ENCODE results near the gene MGAT3.

MGAT3 gene

GRCh38 chr22:39453765-39454378, 2.9 kb upstream of the MGAT3 start:
- DNase-seq: no peak

GRCh38 chr22:39454385-39454871, 2.4 kb upstream of the MGAT3 start:
- DNase-seq: no peak

GRCh38 chr22:39457198-39457555, 365 bp downstream of the MGAT3 start:
- no peak for DNase-seq

GRCh38 chr22:39457556-39458443, 988 bp downstream of the MGAT3 start:
- no peak for DNase-seq

- no peak for DNase-seq
Measured at GRCh38 chr22:39458444-39459083, 1.8 kb downstream of the MGAT3 start.

GRCh38 chr22:39459681-39460080, 2.9 kb downstream of the MGAT3 start:
- DNase-seq: no peak

- no peak for DNase-seq
Measured at GRCh38 chr22:39462443-39463221, 5.8 kb downstream of the MGAT3 start.

GRCh38 chr22:39463277-39463676, 6.5 kb downstream of the MGAT3 start:
- no peak for DNase-seq

GRCh38 chr22:39463931-39464390, 7.1 kb downstream of the MGAT3 start:
- DNase-seq: no peak

GRCh38 chr22:39466228-39467006, 9.6 kb downstream of the MGAT3 start:
- DNase-seq: no peak

- no peak for DNase-seq
Measured at GRCh38 chr22:39467390-39467895, 10.6 kb downstream of the MGAT3 start.

- no peak for DNase-seq
Measured at GRCh38 chr22:39468487-39469325, 11.9 kb downstream of the MGAT3 start.

GRCh38 chr22:39469326-39469680, 12.5 kb downstream of the MGAT3 start:
- no peak for DNase-seq

GRCh38 chr22:39469681-39470450, 13.1 kb downstream of the MGAT3 start:
- peak; percentile 17 for DNase-seq

- no peak for DNase-seq
Measured at GRCh38 chr22:39470451-39471291, 13.9 kb downstream of the MGAT3 start.

- no peak for DNase-seq
Measured at GRCh38 chr22:39471381-39472141, 14.7 kb downstream of the MGAT3 start.

- DNase-seq: peak; percentile 70
Measured at GRCh38 chr22:39472570-39473556, 16.1 kb downstream of the MGAT3 start.

All from NCI-H510A (cell line).